Adrenal gland (tissue), 5 donors: ENCODE measurements around the gene MAGI2.

Source experiments
- POLR2A ChIP-seq, 2 donors: fragments of 450-650 bp; IDR thresholded peaks; one replicate each; pipeline ENCODE4 v1.6.1; 2017; ENCODE audit warnings: antibody characterized with exemption in 2 of 2, mild to moderate bottlenecking in 2 of 2, moderate library complexity in 1 of 2
- TF ChIP-seq, protein P1 (sequence below), 6 experiments: fragments of 450-650 bp in 4 of 6; fragments of 200-600 bp in 2 of 6; sonication (generic) in 1 of 6; IDR thresholded peaks; 1 replicate in 5 of 6; 2 replicates in 1 of 6; pipeline versions ENCODE4 v1.5.1 to v1.8.0; 2016 to 2021; ENCODE audit warnings: antibody characterized with exemption in 6 of 6, mild to moderate bottlenecking in 2 of 6, moderate library complexity in 1 of 6
- donor health status: DM: no; HTN: no; CAD: no.

DNA sequence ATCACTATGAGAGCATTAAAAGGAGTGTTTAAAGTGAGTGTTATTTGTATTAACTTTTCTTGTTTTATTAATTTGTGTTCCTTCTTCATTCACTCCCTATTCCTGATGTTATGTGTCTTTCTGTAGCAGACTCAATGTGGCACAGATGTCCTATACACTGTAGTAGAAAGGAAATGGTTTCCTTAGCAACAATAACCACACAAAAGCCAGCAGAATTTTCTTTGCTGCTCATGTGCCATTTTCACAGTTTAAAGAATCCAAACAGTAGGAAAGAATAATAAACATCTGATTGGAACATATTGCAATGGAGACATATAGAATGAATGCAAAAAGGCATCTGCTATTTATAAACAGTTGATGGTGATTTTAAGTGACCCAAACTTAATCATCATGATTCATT, 891.3 kb downstream of the MAGI2 start:
- TF ChIP-seq, protein P1, sequence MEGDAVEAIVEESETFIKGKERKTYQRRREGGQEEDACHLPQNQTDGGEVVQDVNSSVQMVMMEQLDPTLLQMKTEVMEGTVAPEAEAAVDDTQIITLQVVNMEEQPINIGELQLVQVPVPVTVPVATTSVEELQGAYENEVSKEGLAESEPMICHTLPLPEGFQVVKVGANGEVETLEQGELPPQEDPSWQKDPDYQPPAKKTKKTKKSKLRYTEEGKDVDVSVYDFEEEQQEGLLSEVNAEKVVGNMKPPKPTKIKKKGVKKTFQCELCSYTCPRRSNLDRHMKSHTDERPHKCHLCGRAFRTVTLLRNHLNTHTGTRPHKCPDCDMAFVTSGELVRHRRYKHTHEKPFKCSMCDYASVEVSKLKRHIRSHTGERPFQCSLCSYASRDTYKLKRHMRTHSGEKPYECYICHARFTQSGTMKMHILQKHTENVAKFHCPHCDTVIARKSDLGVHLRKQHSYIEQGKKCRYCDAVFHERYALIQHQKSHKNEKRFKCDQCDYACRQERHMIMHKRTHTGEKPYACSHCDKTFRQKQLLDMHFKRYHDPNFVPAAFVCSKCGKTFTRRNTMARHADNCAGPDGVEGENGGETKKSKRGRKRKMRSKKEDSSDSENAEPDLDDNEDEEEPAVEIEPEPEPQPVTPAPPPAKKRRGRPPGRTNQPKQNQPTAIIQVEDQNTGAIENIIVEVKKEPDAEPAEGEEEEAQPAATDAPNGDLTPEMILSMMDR (IDR thresholded peaks at IDR 0.05) = no peak
- no peak for TF ChIP-seq POLR2A (IDR thresholded peaks at IDR 0.05)
